WTC11 (cell line): ENCODE results near the gene EPHA1. TPM values are rescaled to one million over a fixed set of nuclear protein-coding genes. Genes with fewer than 3 reads are reported as not detected.

Source experiments
- ATAC-seq: fragments of 200-7000 bp; cut with Tn5 transposase; 2 replicates; pipeline ENCODE4 v1.10.0; 2021; ENCODE audit warnings: mild to moderate bottlenecking, moderate library complexity
- CTCF ChIA-PET: fragments of 300-600 bp; sonication (Branson Sonifier 250); formaldehyde crosslinking; loops from one replicate; lab custom pipeline; 2021; ENCODE audit warnings: antibody characterized with exemption; lab: Charles Lee
- POLR2A ChIA-PET: fragments of 350-600 bp; sonication (Branson Sonifier 250); formaldehyde crosslinking; loops from one replicate; lab custom pipeline; 2021; ENCODE audit warnings: antibody characterized with exemption; lab: Charles Lee
- DNase-seq: peaks from one replicate; pipeline ENCODE4 v3.0.0; 2021; ENCODE audit warnings: low spot score
- H3K27ac Mint-ChIP-seq: 2 replicates; pipeline ENCODE4 v1.8.0; 2021; ENCODE audit warnings: mixed read lengths
- H3K27me3 Mint-ChIP-seq: 2 replicates; pipeline ENCODE4 v1.8.0; 2021; ENCODE audit warnings: low read depth, mild to moderate bottlenecking, moderate library complexity, mixed read lengths
- H3K36me3 Mint-ChIP-seq: 2 replicates; pipeline ENCODE4 v1.8.0; 2021; ENCODE audit warnings: mixed read lengths
- H3K4me1 Mint-ChIP-seq: 2 replicates; pipeline ENCODE4 v1.8.0; 2022; ENCODE audit warnings: mixed read lengths
- H3K4me3 Mint-ChIP-seq: 2 replicates; pipeline ENCODE4 v1.8.0; 2021; ENCODE audit warnings: mild to moderate bottlenecking, moderate library complexity, mixed read lengths
- H3K9me3 Mint-ChIP-seq: 2 replicates; pipeline ENCODE4 v1.8.0; 2021; ENCODE audit warnings: mixed read lengths
- ARID4B ChIP-seq: sonication (generic); formaldehyde crosslinking; IDR thresholded peaks from 2 replicates; pipeline ENCODE4 v1.8.0; 2023; ENCODE audit warnings: missing genetic modification reagents, mild to moderate bottlenecking, borderline replicate concordance
- ATF2 ChIP-seq: sonication (generic); formaldehyde crosslinking; IDR thresholded peaks from 2 replicates; pipeline ENCODE4 v1.8.1; 2022; ENCODE audit warnings: low read depth, missing genetic modification reagents, borderline replicate concordance
- CREB1 ChIP-seq: sonication (generic); formaldehyde crosslinking; IDR thresholded peaks from 2 replicates; pipeline ENCODE4 v1.8.0; 2023; ENCODE audit warnings: mild to moderate bottlenecking, missing genetic modification reagents
- MYBL2 ChIP-seq: sonication (generic); formaldehyde crosslinking; IDR thresholded peaks from 2 replicates; pipeline ENCODE4 v1.8.1; 2023; ENCODE audit warnings: mild to moderate bottlenecking, moderate library complexity, missing genetic modification reagents
- NFYB ChIP-seq: sonication (generic); formaldehyde crosslinking; conservative IDR thresholded peaks from 2 replicates; pipeline ENCODE4 v1.8.0; 2022; ENCODE audit warnings: low read depth, missing genetic modification reagents
- PREB ChIP-seq: sonication (generic); formaldehyde crosslinking; IDR thresholded peaks from 2 replicates; pipeline ENCODE4 v1.8.1; 2022; ENCODE audit warnings: mild to moderate bottlenecking, missing genetic modification reagents, moderate library complexity, borderline replicate concordance
- RELA ChIP-seq: sonication (generic); formaldehyde crosslinking; IDR thresholded peaks from 2 replicates; pipeline ENCODE4 v1.8.1; 2022; ENCODE audit warnings: missing genetic modification reagents, mild to moderate bottlenecking, borderline replicate concordance
- RORB ChIP-seq: fragments of 250-450 bp; sonication (Bioruptor Pico); IDR thresholded peaks from 2 replicates; pipeline ENCODE4 v1.9.0; 2021; ENCODE audit warnings: mild to moderate bottlenecking
- SOX15 ChIP-seq: fragments of 250-450 bp; sonication (Bioruptor Pico); IDR thresholded peaks from 2 replicates; pipeline ENCODE4 v1.9.0; 2021; ENCODE audit warnings: mild to moderate bottlenecking
- TEAD1 ChIP-seq: sonication (generic); formaldehyde crosslinking; IDR thresholded peaks from 2 replicates; pipeline ENCODE4 v1.8.0; 2022; ENCODE audit warnings: mild to moderate bottlenecking, missing genetic modification reagents
- ZBTB21 ChIP-seq: sonication (generic); formaldehyde crosslinking; IDR thresholded peaks from 2 replicates; pipeline ENCODE4 v1.8.1; 2023; ENCODE audit warnings: mild to moderate bottlenecking, missing genetic modification reagents, borderline replicate concordance
- ZNF416 ChIP-seq: fragments of 250-450 bp; sonication (Bioruptor Pico); IDR thresholded peaks from 2 replicates; pipeline ENCODE4 v1.9.0; 2021; ENCODE audit warnings: mild to moderate bottlenecking, inconsistent platforms
- total RNA-seq: library from RNA; stranded (reverse); gene quantifications from 3 replicates; pipeline ENCODE4 v1.2.3, GENCODE V29; 2021
- TF ChIP-seq, protein P1 (sequence below): sonication (generic); formaldehyde crosslinking; IDR thresholded peaks from 2 replicates; pipeline ENCODE4 v1.8.1; 2022; ENCODE audit warnings: mild to moderate bottlenecking, moderate library complexity, missing genetic modification reagents
- TF ChIP-seq, protein P2 (sequence below): fragments of 250-450 bp; sonication (Bioruptor Pico); conservative IDR thresholded peaks from 2 replicates; pipeline ENCODE4 v1.9.0; 2021; ENCODE audit warnings: mild to moderate bottlenecking
- TF ChIP-seq, protein P3 (sequence below): fragments of 250-450 bp; sonication (Bioruptor Pico); IDR thresholded peaks from 2 replicates; pipeline ENCODE4 v1.9.0; 2021; ENCODE audit warnings: mild to moderate bottlenecking, borderline replicate concordance

Gene EPHA1
- total RNA-seq, 1 experiment from 2014 or later = 203 TPM

DNA sequence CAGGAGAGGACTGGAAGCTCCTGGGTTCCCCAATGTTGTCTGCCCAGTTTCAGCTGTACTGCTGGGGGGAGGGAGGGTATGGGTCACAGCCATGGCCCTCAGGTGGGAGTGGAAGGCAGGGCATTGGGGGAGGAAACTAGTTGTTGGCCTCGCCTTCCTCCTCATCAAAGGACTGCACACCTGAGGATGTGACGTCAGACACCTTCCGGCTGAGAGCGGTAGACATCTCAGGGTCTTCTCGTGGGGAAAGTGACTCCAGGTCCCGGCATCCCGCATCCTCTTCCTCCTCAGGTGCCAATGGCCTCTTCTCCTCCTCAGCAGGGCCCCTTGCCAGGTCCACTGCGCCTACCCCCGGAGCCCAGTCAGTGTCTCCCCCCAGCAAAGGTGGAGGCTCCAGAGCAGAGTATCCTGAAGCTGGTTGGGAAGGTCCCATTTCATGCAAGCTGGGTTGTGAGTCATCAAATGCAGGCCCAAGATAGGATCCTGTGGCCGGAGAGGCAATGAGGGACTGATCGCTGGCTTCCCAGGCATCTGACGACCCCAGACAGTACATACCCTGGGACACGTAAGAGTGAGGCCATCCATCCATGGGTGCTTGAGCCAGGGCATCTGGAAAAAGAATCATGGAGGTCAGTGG, 52.1 kb downstream of the EPHA1 start (continued):
- no peak for TF ChIP-seq PREB (CRISPR knock-in tag)
- no peak for TF ChIP-seq ZNF416
- TF ChIP-seq, protein P1, sequence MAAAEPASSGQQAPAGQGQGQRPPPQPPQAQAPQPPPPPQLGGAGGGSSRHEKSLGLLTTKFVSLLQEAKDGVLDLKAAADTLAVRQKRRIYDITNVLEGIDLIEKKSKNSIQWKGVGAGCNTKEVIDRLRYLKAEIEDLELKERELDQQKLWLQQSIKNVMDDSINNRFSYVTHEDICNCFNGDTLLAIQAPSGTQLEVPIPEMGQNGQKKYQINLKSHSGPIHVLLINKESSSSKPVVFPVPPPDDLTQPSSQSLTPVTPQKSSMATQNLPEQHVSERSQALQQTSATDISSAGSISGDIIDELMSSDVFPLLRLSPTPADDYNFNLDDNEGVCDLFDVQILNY (CRISPR knock-in tag) = no peak
- TF ChIP-seq MYBL2 (CRISPR knock-in tag) = no peak

- Mint-ChIP-seq H3K4me3 (no peak overlapping the region), H3K9me3 (no peaks in the 10 kb centered on the region), H3K36me3 (peaks cover 28% of the 10 kb centered on the region), H3K27me3 (peaks cover 4% of the 10 kb centered on the region; the same call in 1 of the 2 replicates), H3K27ac (no peak overlapping the region; the same call in 1 of the 2 replicates), H3K4me1 (peaks cover 26% of the 10 kb centered on the region)
- ChIA-PET CTCF (interaction anchor here (0.7 to 2.5 kb wide), 12 partner anchors 10 to 115 kb away, joined by 3 to 30 read pairs (median 4); partner anchors contain the start of genes CASP2, CLCN1 and EPHA1), POLR2A (interaction anchor here (1.0 to 1.1 kb wide), 2 partner anchors 10 to 24 kb away, joined by 3 read pairs; no protein-coding TSS in a partner anchor)
- ATAC-seq = peak; percentile 65
- DNase-seq = peak; percentile 38
- TF ChIP-seq ATF2 (CRISPR knock-in tag) (no peak), NFYB (no peak), ZBTB21 (CRISPR knock-in tag) (no peak), RORB (no peak), CREB1 (CRISPR knock-in tag) (no peak), TEAD1 (CRISPR knock-in tag) (no peak), SOX15 (CRISPR knock-in tag) (no peak), ARID4B (CRISPR knock-in tag) (no peak), RELA (CRISPR knock-in tag) (no peak)
- TF ChIP-seq, protein P2, sequence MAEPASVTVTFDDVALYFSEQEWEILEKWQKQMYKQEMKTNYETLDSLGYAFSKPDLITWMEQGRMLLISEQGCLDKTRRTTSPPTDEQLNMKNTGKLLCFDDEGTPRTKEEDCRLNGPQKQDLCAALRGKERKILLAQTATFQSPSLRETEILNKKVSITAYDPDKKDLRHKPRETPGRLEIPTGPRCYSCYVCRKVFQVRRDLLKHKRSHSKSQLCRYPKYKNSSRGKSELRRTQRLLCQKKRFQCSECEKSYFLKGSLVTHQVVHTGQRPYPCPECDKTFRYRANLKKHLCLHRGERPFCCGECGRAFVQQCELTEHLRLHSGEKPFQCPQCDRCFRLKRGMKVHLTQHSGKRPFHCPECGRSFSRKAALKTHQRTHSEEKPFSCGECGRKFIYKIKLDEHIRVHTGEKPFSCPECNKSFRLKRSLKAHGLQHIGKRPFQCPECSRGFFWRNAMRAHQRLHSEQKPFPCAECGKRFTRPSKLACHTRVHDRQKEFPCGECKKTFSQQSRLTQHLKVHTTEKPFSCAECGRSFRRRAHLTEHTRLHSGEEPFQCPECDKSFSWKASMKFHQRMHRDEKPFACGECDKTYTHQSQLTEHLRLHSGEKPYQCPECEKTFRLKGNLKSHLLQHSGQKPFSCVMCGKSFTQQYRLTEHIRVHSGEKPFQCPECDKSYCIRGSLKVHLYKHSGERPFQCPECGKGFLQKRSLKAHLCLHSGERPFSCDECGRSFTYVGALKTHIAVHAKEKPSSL (CRISPR knock-in tag) = no peak
- TF ChIP-seq, protein P3, sequence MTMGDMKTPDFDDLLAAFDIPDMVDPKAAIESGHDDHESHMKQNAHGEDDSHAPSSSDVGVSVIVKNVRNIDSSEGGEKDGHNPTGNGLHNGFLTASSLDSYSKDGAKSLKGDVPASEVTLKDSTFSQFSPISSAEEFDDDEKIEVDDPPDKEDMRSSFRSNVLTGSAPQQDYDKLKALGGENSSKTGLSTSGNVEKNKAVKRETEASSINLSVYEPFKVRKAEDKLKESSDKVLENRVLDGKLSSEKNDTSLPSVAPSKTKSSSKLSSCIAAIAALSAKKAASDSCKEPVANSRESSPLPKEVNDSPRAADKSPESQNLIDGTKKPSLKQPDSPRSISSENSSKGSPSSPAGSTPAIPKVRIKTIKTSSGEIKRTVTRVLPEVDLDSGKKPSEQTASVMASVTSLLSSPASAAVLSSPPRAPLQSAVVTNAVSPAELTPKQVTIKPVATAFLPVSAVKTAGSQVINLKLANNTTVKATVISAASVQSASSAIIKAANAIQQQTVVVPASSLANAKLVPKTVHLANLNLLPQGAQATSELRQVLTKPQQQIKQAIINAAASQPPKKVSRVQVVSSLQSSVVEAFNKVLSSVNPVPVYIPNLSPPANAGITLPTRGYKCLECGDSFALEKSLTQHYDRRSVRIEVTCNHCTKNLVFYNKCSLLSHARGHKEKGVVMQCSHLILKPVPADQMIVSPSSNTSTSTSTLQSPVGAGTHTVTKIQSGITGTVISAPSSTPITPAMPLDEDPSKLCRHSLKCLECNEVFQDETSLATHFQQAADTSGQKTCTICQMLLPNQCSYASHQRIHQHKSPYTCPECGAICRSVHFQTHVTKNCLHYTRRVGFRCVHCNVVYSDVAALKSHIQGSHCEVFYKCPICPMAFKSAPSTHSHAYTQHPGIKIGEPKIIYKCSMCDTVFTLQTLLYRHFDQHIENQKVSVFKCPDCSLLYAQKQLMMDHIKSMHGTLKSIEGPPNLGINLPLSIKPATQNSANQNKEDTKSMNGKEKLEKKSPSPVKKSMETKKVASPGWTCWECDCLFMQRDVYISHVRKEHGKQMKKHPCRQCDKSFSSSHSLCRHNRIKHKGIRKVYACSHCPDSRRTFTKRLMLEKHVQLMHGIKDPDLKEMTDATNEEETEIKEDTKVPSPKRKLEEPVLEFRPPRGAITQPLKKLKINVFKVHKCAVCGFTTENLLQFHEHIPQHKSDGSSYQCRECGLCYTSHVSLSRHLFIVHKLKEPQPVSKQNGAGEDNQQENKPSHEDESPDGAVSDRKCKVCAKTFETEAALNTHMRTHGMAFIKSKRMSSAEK (CRISPR knock-in tag) = no peak
Observed at GRCh38 chr7:143355450-143356385, 52.9 kb downstream of the EPHA1 start.
